ENCODE measurements around the gene CALD1. TPM values are rescaled to one million over a fixed set of nuclear protein-coding genes. Genes with fewer than 3 reads are reported as not detected.

The CALD1 gene
- polyA plus RNA-seq, 1 donor from 2014 or later = 8.0 TPM

DNA sequence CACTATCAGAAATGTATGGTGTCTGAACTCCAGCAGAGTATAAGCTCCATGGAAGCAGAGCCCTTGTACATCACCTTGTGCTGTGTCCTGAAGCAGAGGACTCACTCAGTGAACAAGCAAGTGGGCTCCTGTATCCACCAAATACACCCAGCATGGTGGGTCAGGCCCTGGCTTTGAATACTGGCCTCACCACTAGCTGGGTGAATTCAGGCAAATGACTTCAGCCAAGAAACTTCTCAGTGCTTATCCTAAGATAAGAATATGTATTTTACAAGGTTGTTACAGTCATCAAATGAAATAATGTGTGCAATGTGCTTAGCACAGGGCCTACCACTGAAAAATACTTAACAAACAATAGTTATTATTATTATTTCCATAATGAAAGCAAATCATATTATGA is 62.6 kb downstream of the CALD1 start:
- no peaks in the 10 kb centered on the region for H4K20me1 ChIP-seq (ENCODE audit: insufficient read depth)
- H3K27ac ChIP-seq (ENCODE audit: low read length) = no peak overlapping the region
- H2AFZ ChIP-seq (ENCODE audit: low read depth, low read length) = no peak overlapping the region
- no peaks in the 10 kb centered on the region for H3K79me2 ChIP-seq (replicated peaks; ENCODE audit: insufficient read depth, low read length)
- H3F3A ChIP-seq (ENCODE audit: insufficient read depth, low read length, poor library complexity, severe bottlenecking) = no peaks in the 10 kb centered on the region
- H3K4me2 ChIP-seq (ENCODE audit: low read length) = no peak overlapping the region
- no peaks in the 10 kb centered on the region for H3K36me3 ChIP-seq (ENCODE audit: insufficient read depth, low read length)
- H3K9me2 ChIP-seq (ENCODE audit: insufficient read depth, low read length) = no peaks in the 10 kb centered on the region
- no peak overlapping the region for H3K4me3 ChIP-seq (ENCODE audit: low read length)
- no peaks in the 10 kb centered on the region for H3K27me3 ChIP-seq (ENCODE audit: insufficient read depth, low read depth, low read length)
- no peak overlapping the region for H3K9ac ChIP-seq (ENCODE audit: low read length)
- no peaks in the 10 kb centered on the region for H3K9me3 ChIP-seq (ENCODE audit: low read length)
- TF ChIP-seq EP300 (conservative IDR thresholded peaks at IDR 0.05; ENCODE audit: poor library complexity, severe bottlenecking) (no peak), POLR2AphosphoS5 (IDR thresholded peaks at IDR 0.05) (no peak), SMC3 (conservative IDR thresholded peaks at IDR 0.05; ENCODE audit: poor library complexity) (no peak), MXI1 (conservative IDR thresholded peaks at IDR 0.05; ENCODE audit: poor library complexity, severe bottlenecking) (no peak), RAD21 (conservative IDR thresholded peaks at IDR 0.05) (no peak), TAF1 (IDR thresholded peaks at IDR 0.05; ENCODE audit: low read depth) (no peak), EZH2 (IDR thresholded peaks at IDR 0.05; ENCODE audit: borderline replicate concordance, insufficient read depth, low read length, poor library complexity, severe bottlenecking) (no peak)
- TF ChIP-seq, protein P1, sequence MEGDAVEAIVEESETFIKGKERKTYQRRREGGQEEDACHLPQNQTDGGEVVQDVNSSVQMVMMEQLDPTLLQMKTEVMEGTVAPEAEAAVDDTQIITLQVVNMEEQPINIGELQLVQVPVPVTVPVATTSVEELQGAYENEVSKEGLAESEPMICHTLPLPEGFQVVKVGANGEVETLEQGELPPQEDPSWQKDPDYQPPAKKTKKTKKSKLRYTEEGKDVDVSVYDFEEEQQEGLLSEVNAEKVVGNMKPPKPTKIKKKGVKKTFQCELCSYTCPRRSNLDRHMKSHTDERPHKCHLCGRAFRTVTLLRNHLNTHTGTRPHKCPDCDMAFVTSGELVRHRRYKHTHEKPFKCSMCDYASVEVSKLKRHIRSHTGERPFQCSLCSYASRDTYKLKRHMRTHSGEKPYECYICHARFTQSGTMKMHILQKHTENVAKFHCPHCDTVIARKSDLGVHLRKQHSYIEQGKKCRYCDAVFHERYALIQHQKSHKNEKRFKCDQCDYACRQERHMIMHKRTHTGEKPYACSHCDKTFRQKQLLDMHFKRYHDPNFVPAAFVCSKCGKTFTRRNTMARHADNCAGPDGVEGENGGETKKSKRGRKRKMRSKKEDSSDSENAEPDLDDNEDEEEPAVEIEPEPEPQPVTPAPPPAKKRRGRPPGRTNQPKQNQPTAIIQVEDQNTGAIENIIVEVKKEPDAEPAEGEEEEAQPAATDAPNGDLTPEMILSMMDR (IDR thresholded peaks at IDR 0.05; ENCODE audit: poor library complexity, severe bottlenecking) = no peak
- TF ChIP-seq, protein P2, sequence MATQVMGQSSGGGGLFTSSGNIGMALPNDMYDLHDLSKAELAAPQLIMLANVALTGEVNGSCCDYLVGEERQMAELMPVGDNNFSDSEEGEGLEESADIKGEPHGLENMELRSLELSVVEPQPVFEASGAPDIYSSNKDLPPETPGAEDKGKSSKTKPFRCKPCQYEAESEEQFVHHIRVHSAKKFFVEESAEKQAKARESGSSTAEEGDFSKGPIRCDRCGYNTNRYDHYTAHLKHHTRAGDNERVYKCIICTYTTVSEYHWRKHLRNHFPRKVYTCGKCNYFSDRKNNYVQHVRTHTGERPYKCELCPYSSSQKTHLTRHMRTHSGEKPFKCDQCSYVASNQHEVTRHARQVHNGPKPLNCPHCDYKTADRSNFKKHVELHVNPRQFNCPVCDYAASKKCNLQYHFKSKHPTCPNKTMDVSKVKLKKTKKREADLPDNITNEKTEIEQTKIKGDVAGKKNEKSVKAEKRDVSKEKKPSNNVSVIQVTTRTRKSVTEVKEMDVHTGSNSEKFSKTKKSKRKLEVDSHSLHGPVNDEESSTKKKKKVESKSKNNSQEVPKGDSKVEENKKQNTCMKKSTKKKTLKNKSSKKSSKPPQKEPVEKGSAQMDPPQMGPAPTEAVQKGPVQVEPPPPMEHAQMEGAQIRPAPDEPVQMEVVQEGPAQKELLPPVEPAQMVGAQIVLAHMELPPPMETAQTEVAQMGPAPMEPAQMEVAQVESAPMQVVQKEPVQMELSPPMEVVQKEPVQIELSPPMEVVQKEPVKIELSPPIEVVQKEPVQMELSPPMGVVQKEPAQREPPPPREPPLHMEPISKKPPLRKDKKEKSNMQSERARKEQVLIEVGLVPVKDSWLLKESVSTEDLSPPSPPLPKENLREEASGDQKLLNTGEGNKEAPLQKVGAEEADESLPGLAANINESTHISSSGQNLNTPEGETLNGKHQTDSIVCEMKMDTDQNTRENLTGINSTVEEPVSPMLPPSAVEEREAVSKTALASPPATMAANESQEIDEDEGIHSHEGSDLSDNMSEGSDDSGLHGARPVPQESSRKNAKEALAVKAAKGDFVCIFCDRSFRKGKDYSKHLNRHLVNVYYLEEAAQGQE (IDR thresholded peaks at IDR 0.05; ENCODE audit: borderline replicate concordance) = no peak

DNA sequence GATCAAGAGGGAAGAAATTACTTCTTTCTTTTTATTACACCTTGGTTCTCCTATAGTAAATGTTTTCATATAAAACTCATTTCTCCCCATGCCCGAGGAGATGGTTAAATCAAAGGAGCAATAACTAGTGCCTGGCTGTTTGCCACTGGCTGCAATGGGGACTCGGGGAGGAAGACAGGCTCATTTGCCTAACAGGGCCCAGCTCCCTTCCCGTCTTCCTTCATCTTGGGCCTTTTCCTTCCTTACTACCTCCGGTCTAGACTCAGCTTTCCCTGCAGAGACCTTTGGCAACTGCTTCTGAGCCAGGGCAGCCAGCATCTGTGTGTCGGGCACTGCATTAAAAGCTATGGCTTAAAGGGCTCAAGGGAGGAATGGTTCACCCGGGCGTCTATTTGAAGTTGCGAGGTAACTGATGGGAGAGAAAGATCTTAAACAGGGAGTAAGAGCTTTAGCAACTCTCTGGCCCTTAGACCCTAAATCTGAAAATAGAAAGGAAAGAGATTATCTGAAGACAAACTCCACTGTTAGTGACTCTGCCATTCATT is 63.5 kb downstream of the CALD1 start:
- Histone ChIP-seq H4K20me1 (ENCODE audit: insufficient read depth) (no peaks in the 10 kb centered on the region), H3K27ac (ENCODE audit: low read length) (no peak overlapping the region), H3K4me3 (ENCODE audit: low read length) (no peak overlapping the region), H3K36me3 (ENCODE audit: insufficient read depth, low read length) (no peaks in the 10 kb centered on the region), H3K27me3 (ENCODE audit: insufficient read depth, low read depth, low read length) (no peaks in the 10 kb centered on the region), H3K9me3 (ENCODE audit: low read length) (no peaks in the 10 kb centered on the region), H3K9ac (ENCODE audit: low read length) (no peak overlapping the region), H3K4me2 (ENCODE audit: low read length) (no peak overlapping the region), H2AFZ (ENCODE audit: low read depth, low read length) (no peak overlapping the region), H3K9me2 (ENCODE audit: insufficient read depth, low read length) (no peaks in the 10 kb centered on the region), H3K79me2 (replicated peaks; ENCODE audit: insufficient read depth, low read length) (no peaks in the 10 kb centered on the region), H3F3A (ENCODE audit: insufficient read depth, low read length, poor library complexity, severe bottlenecking) (no peaks in the 10 kb centered on the region)
- TF ChIP-seq SMC3 (conservative IDR thresholded peaks at IDR 0.05; ENCODE audit: poor library complexity) = no peak
- TF ChIP-seq, protein P2 (IDR thresholded peaks at IDR 0.05; ENCODE audit: borderline replicate concordance) = no peak
- no peak for TF ChIP-seq RAD21 (conservative IDR thresholded peaks at IDR 0.05)
- no peak for TF ChIP-seq TAF1 (IDR thresholded peaks at IDR 0.05; ENCODE audit: low read depth)
- no peak for TF ChIP-seq EP300 (conservative IDR thresholded peaks at IDR 0.05; ENCODE audit: poor library complexity, severe bottlenecking)
- TF ChIP-seq MXI1 (conservative IDR thresholded peaks at IDR 0.05; ENCODE audit: poor library complexity, severe bottlenecking) = no peak
- TF ChIP-seq EZH2 (IDR thresholded peaks at IDR 0.05; ENCODE audit: borderline replicate concordance, insufficient read depth, low read length, poor library complexity, severe bottlenecking) = no peak
- TF ChIP-seq, protein P1 (IDR thresholded peaks at IDR 0.05; ENCODE audit: poor library complexity, severe bottlenecking) = no peak
- no peak for TF ChIP-seq POLR2AphosphoS5 (IDR thresholded peaks at IDR 0.05)
